Stimulated activated CD8-positive, alpha-beta memory T cell treated with anti-CD3 and anti-CD28 coated beads, Interleukin-12 subunit alpha, Interleukin-12 subunit beta, amount 100 ng/mL, for 4 hours (primary cell): Measurements from ENCODE around the gene KRT76.

Experiments used
- DNase-seq: peaks from one replicate; pipeline ENCODE4 v3.0.0-alpha.2; 2020; ENCODE audit warnings: low read depth

The KRT76 gene

GRCh38 chr12:52776913-52777395, at the start of gene KRT76:
TSS of gene KRT76 (minus strand) at chr12:52777345. CDS start at chr12:52777291, 54 bp downstream.
- DNase-seq = no peak

DNA sequence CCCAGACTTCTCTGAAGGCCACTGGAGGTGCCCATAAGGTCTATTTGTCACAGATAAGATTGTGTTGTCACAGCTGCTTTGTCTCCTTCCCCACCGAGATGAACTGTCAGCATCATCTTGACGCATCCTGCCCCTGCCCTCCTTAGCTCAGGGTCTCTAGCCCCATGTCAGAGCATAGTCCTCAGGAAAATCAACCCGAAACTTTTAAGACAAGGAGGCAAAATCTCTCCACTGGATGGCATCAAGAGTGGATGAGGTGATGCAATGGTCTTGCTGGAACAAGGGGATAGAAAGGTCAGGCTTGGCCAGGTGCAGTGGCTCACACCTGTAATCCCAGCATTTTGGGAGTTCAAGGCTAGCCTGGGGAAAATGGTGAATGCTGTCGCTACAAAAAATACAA, 48.8 kb upstream of the KRT76 start:
- no peak for DNase-seq

DNA sequence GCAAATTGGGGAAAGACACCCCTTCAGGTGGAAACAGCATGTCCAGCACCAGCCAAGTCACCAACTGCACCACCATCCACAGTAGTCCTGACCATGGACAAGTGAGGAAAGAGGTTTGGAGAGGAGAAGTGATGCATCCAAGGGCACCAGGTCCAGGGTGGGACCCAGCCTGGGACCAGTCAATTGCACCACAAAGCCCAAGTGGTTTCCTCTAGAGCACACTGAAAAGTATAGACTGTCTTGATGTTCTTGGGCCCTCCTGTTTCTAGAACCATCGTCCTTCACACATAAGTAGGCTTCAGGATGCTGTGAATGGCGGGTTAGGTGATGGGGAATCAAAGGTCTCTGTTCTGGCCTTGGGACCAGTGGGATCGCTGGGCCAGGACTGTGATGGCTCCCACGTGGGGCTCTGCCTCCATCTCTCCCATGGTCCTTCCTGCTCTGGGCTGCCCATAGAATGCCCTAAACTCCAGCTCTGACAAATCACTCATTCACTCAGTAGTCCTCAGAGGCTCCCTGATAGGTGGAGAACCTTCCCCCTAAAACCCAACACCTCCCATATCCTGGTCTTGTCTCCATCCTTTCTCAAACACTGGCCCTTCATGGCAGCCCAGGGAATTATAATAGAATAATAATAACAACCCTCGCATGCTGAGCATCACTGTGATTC, 47.7 kb upstream of the KRT76 start:
- DNase-seq = no peak

DNA sequence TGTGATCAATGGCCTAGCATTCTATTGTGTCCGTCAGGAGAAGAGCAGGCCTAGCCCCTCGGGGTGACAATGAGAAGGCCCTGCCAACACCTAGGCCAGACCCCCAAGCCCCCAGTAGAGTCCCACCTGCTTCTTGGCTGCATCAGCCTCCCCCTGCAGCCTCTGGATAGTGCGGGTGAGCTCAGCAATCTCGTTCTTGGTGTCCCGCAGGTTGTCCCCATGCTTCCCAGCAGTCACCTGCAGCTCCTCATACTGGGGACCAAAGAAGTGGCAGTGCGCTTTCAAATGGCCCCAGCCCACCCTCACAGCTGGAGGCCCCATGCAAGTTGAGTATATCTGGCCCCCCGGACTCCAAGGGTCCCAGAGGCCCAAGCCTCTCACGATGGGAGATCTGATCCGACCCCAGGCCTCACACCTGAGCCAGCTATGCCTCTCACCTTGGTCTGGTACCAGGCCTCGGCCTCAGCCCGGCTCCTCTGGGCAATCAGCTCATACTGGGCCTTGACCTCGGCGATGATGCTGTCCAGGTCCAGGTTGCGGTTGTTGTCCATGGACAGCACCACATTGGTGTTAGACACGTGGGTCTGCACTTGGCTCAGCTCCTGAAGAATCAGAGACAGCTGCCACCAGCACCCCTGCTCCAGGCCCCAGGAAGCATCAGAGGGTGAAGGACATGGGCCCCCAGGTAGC, 46.8 kb upstream of the KRT76 start:
- no peak for DNase-seq

GRCh38 chr12:52822771-52823510, 45.8 kb upstream of the KRT76 start:
- no peak for DNase-seq

GRCh38 chr12:52821826-52822660, 44.9 kb upstream of the KRT76 start:
- no peak for DNase-seq

- DNase-seq = no peak
Measured at GRCh38 chr12:52821071-52821730, 44.1 kb upstream of the KRT76 start.

DNA sequence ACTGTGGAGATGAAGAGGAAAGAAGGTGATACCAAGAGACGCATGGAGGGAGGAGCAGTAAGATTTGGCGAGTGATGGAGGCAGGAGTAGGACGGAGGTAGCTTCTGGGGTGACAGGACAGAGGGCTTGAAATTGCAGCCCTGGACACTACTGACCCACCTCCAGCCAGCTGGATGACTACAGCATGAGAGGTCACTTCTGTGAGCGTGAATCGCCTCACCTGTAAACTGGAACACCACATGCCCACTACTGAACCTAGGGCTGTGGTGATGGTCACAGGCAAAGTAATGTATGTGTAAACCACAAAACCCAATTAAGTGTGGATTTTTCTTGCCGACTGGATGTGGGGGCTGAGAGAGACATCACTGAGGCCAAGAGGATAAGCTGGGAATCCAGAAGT, 43.4 kb upstream of the KRT76 start:
- no peak for DNase-seq

- DNase-seq = no peak
Measured at GRCh38 chr12:52819731-52820510, 42.8 kb upstream of the KRT76 start.

DNA sequence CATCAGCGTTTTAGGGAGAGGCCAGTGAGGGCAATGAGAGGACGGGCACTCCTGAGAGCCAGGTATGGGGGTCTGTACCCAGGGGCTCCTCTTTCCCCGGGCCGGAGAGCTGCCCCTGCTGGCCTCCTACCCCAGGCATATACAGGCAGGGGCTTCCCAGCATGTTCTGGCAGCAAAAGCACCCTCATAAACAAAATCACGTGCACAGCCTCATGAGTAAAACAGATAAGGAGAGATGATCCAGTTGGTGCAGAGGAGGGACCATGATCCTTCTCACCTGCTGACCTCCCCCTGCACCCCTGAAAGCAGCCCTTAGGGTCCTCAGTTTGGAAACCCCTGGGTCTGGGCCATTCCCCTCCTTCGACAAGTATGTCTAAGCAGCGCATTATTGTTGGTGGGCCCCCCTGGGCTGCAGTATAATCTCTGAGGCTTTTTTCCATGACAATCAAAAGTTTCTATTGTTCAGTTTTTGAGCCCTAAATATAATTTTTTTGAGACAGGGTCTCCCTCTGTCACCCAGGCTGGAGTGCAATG, 41.8 kb upstream of the KRT76 start:
- no peak for DNase-seq

- no peak for DNase-seq
Measured at GRCh38 chr12:52818388-52818787, 41.2 kb upstream of the KRT76 start.

GRCh38 chr12:52817699-52818238, 40.6 kb upstream of the KRT76 start:
- no peak for DNase-seq

- no peak for DNase-seq
Measured at GRCh38 chr12:52817003-52817698, 40.0 kb upstream of the KRT76 start.

DNA sequence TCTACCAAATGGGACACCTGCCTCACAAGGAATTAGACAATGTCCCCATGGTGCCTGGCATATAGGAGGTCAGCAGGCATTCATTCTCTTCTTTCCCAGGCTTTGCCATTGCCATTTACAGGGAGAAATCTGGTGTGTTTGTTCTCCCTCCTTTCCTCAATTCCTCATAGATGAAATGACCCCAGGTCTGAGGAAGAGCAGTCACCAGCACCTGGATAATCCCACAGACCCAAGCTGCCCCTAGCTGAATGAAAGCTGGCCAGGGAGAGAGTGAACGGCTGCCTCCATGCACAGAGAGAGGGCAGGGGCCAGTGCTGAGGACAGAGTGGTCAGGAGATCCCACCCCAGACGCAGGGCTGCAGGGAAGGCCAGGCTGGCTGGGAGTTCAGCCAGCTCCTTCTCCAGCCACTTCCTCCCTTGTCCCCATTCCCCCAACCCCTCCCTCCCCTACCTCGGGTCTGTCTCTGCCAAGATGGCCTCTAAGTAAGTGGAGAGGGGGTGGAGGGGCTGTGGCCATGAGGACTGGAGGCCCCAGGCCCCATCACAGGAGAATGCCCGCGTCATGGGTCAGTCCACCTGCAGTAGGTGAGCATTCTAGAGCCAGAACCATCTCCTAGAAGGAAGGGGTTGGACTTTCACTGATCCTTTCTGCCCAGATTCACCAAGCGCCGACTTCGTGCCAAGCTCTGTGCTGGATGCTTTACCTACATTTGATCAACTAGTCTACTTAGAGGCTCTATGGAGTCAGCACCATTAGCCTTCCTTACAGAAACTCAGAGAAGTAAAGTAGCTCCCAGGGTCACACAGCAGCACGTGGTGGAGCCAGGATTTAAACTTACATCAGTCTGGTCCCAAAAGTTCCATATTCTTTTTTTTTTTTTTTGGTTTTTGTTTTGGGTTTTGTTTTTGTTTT, 38.8 kb upstream of the KRT76 start:
- no peak for DNase-seq

DNA sequence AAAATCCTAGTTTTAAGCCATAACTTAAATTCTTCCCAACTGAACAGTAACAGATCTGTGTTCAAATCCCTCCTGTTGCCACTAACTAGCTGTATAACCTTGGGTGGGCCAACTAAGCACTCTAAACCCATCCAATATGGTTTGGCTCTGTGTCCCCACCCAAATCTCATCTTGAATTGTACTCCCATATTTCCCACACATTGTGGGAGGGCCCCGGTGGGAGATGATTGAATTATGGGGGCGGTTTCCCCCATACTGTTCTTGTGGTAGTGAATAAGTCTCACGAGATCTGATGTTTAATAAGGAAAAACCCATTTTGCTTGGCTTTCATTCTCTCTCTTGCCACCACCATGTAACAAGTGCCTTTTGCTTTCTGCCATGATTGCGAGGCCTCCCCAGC, 38.0 kb upstream of the KRT76 start:
- no peak for DNase-seq

GRCh38 chr12:52814710-52815155, 37.6 kb upstream of the KRT76 start:
- DNase-seq = no peak

GRCh38 chr12:52813885-52814709, 37.0 kb upstream of the KRT76 start, which contains the start of gene KRT4:
TSS of gene KRT4 (minus strand) at chr12:52814116. CDS start at chr12:52814058, 58 bp downstream.
- no peak for DNase-seq
